ENCODE results near the gene TEX2.

The TEX2 gene

GRCh38 chr17:64110379-64111152 lies 152.5 kb downstream of the TEX2 start:
- no peak for DNase-seq

DNA sequence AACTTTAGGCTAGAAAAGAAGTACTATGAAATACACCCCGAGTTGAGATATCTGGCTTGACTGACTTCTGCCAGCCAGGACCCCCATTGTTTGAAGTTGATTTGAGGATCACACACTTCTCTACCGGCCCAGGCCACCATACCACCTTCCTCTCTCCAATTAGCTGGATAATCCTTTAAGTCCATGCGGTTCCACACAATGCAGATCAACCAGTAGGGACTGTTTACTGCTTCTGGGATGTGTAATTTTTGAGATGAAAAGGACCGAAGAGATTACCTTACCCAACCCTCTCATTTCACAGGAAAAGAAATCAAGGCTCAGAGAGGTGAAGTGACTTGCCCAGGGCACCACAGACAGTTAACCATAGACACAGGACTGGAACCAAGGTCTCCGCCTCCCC lies 153.7 kb downstream of the TEX2 start:
- no peak for DNase-seq

- DNase-seq: no peak
These were observed 155.4 kb downstream of the TEX2 start for GRCh38 chr17:64107500-64108236.

DNA sequence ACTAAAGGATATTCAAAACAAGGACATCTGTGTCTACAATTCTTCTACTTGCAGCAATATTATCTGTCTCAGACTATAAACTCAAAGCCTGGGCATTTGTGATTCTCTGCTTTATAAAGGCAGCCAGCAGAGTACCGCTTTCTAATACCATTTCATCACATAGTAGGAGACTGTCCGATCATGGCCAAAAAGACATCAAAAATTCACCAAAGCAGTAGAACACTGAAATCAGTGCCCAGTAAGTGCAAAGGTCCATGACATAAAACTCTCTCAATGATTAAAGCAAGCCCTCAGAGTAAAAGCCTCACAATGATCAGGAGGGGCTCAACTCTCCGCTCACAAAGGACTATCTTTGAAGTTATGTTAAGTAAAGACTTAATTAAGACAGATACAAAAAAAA lies 156.1 kb downstream of the TEX2 start:
- DNase-seq: no peak

- DNase-seq: no peak
These were observed 159.4 kb downstream of the TEX2 start for GRCh38 chr17:64103391-64104364.

DNA sequence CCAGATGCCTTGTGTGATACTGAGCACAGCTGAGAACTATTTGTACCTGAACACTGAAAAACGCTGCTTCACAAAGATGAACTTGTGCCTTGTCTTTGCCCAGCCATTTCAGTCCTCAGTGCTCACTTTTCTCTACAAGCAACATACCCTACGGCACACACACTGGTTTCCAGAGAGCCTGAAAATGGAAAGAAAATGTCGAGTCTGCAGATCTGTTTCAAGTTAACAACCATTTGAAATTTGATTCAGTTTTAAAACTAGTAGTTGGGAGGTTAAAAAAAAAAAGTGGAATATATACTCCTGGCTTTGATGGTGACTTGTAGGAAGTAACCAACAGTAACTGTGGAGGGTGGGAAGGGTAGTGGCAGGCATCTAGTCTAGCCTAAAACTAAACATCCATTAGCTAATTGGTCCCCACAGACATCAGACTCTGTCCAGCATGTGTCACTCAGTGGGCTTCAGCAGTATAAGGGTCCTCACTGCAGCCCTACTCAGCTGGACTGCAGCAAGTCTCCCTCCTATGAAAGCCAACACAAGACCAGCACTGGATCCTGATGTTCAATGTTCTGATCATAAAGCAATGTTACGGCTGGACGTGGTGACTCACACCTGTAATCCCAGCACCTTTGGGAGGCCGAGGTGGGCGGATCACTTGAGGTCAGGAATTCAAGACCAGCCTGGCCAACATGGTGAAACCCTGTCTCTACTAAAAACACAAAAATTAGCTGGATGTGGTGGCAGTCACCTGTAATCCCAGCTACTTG lies 160.3 kb downstream of the TEX2 start:
- DNase-seq: no peak

GRCh38 chr17:64099543-64099942 lies 163.5 kb downstream of the TEX2 start:
- no peak for DNase-seq

Measured in KG1 (cell line).